ENCODE data around the gene CHTF8. TPM values are rescaled to one million over a fixed set of nuclear protein-coding genes. Genes with fewer than 3 reads are reported as not detected.

The CHTF8 gene
- polyA plus RNA-seq, 1 donor (not counting 4 experiments of a cell fraction or from before 2014, with no cell fraction given): 96.0 TPM

DNA sequence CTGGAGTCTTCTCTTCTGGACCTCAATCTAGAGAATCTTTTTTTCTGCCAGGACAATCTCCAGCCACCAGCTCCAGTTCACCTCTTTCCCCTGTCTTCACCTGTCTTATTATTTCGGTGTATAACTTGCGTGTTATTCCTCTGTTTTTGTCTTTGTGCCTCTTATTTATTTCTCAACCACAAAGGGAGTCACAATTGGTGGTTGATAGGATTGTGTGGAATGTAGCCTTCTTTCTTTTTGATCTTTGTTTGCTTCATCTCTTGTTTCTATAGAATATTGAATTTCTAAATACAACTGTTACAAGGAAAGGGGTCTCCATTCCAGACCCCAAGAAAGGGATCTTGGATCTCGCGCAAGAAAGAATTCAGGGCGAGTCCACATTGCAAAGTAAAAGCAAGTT, 62.9 kb downstream of the CHTF8 start:
- Histone ChIP-seq H3K4me2 (ENCODE audit: control insufficient read depth, extremely low read depth, insufficient read depth, low read depth, low read length) (no peak overlapping the region), H3K27ac (ENCODE audit: control insufficient read depth, insufficient read depth, low read length) (no peak overlapping the region), H3K79me2 (ENCODE audit: control insufficient read depth, insufficient read depth, low read length) (no peaks in the 10 kb centered on the region), H2AFZ (ENCODE audit: control insufficient read depth, low read length) (no peak overlapping the region), H3K9ac (ENCODE audit: control insufficient read depth, extremely low read depth, insufficient read depth, low read length) (no peak overlapping the region), H3K36me3 (ENCODE audit: control insufficient read depth in 2 of 2, extremely low read depth in 1 of 2, insufficient read depth in 2 of 2, low read length in 2 of 2) (no peaks in the 10 kb centered on the region), H3K9me3 (ENCODE audit: control insufficient read depth, low read depth, low read length) (no peaks in the 10 kb centered on the region), H4K20me1 (ENCODE audit: control insufficient read depth, extremely low read depth, insufficient read depth, low read length) (no peaks in the 10 kb centered on the region), H3K4me1 (ENCODE audit: control insufficient read depth, extremely low read depth, insufficient read depth, low read length) (peaks cover 36% of the 10 kb centered on the region), H3K9me1 (ENCODE audit: control insufficient read depth, extremely low read depth, insufficient read depth, low read length) (no peaks in the 10 kb centered on the region), H3K27me3 (ENCODE audit: control insufficient read depth, extremely low read depth, insufficient read depth, low read length) (no peaks in the 10 kb centered on the region), H3K4me3 (ENCODE audit: control insufficient read depth in 2 of 3, extremely low read depth in 1 of 3, insufficient read depth in 2 of 3, low read depth in 1 of 3, low read length in 3 of 3) (no peak overlapping the region)
- TF ChIP-seq EZH2 (IDR thresholded peaks at IDR 0.05; ENCODE audit: low read length): no peak
- TF ChIP-seq, protein P1, sequence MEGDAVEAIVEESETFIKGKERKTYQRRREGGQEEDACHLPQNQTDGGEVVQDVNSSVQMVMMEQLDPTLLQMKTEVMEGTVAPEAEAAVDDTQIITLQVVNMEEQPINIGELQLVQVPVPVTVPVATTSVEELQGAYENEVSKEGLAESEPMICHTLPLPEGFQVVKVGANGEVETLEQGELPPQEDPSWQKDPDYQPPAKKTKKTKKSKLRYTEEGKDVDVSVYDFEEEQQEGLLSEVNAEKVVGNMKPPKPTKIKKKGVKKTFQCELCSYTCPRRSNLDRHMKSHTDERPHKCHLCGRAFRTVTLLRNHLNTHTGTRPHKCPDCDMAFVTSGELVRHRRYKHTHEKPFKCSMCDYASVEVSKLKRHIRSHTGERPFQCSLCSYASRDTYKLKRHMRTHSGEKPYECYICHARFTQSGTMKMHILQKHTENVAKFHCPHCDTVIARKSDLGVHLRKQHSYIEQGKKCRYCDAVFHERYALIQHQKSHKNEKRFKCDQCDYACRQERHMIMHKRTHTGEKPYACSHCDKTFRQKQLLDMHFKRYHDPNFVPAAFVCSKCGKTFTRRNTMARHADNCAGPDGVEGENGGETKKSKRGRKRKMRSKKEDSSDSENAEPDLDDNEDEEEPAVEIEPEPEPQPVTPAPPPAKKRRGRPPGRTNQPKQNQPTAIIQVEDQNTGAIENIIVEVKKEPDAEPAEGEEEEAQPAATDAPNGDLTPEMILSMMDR (optimal IDR thresholded peaks at IDR 0.05 in 1 of 3, IDR thresholded peaks at IDR 0.05 in 1 of 3, conservative IDR thresholded peaks at IDR 0.05 in 1 of 3; ENCODE audit: extremely low read depth in 1 of 3, insufficient read depth in 2 of 3, low read length in 3 of 3): no peak
- dilution Hi-C loops (cut with MboI; ENCODE audit: extremely low pct_ligation_motif_present, low sequenced_read_pairs): no loop called here
- FAIRE-seq: no peak
- no peak for DNase-seq (ENCODE audit: low read depth, low spot score)

Small RNA genes within 50 kb of the gene (small RNA-seq; reads per million reads assigned to genes)
- gene RNU6-22P (ENCODE audit: insufficient read length in 3 of 3, low read depth in 3 of 3, low replicate concordance in 1 of 3): 0 to 1.5 (median 1.3) reads per million in 3 experiments

Other genes starting within 250 kb of the CHTF8 start
- gene HAS3, start 26.9 kb downstream of the CHTF8 start, polyA plus RNA-seq: 132 to 278 TPM (median 143 TPM) in 3 replicates
- gene UTP4, start 61 bp upstream of the CHTF8 start, polyA plus RNA-seq: 87.7 to 107 TPM (median 106 TPM) in 3 replicates
- 11.2 to 15.9 TPM (median 13.7 TPM) in 3 replicates for gene SNTB2, start 54.6 kb upstream of the CHTF8 start, polyA plus RNA-seq
- 18.2 to 25.3 TPM (median 20.2 TPM) in 3 replicates for gene VPS4A, start 178.8 kb upstream of the CHTF8 start, polyA plus RNA-seq
- 3.0 to 8.8 TPM (median 4.1 TPM) in 3 replicates for gene PDF, start 198.0 kb upstream of the CHTF8 start, polyA plus RNA-seq
- 16.0 to 22.8 TPM (median 22.8 TPM) in 3 replicates for gene COG8, start 207.0 kb upstream of the CHTF8 start, polyA plus RNA-seq
- 17.2 to 31.3 TPM (median 26.9 TPM) in 3 replicates for gene NIP7, start 207.2 kb upstream of the CHTF8 start, polyA plus RNA-seq
- gene TMED6, start 219.2 kb upstream of the CHTF8 start, polyA plus RNA-seq: 0.09 to 0.22 TPM in 2 of 3 replicates, not detected in the other

Measured in keratinocyte (primary cell).